OCI-LY7 (cell line): ENCODE results near the gene MZT1. TPM values are rescaled to one million over a fixed set of nuclear protein-coding genes. Genes with fewer than 3 reads are reported as not detected.

Source experiments
- Bru-seq: library from RNA; stranded (reverse); fragments of 400-500 nt; gene quantifications from one replicate; lab custom pipeline; 2021; lab: Mats Ljungman, UMichigan
- BruChase-seq, 2 experiments: library from RNA; stranded (reverse); fragments of 400-500 nt; gene quantifications; one replicate each; lab custom pipeline; 2021; lab: Mats Ljungman, UMichigan
- BruUV-seq: library from RNA; stranded (reverse); fragments of 400-500 nt; replicated peaks from 2 replicates; lab custom pipeline; 2021; lab: Mats Ljungman, UMichigan
- CTCF ChIA-PET: fragments of 300-600 bp; sonication (Branson Sonifier 250); formaldehyde crosslinking; loops from one replicate; lab custom pipeline; 2022; ENCODE audit warnings: antibody characterized with exemption; ENCODE audit not compliant: unreplicated experiment; lab: Charles Lee
- POLR2A ChIA-PET: fragments of 300-600 bp; sonication (Branson Sonifier 250); formaldehyde crosslinking; loops from one replicate; lab custom pipeline; 2022; ENCODE audit warnings: antibody characterized with exemption; lab: Charles Lee
- DNase-seq: peaks from one replicate; pipeline ENCODE4 v3.0.0-alpha.2; 2015; ENCODE audit warnings: low spot score
- H2AFZ ChIP-seq: fragments of 200-600 bp; sonication (generic), shearing (Covaris generic); 2 replicates; pipeline ENCODE4 v1.6.1; 2014; ENCODE audit warnings: mild to moderate bottlenecking, antibody characterized with exemption, low read length, moderate library complexity
- H3K27ac ChIP-seq: fragments of 200-600 bp; sonication (generic); 2 replicates; pipeline ENCODE4 v1.5.1; 2014; ENCODE audit warnings: mixed run types, low read depth, mild to moderate bottlenecking, moderate library complexity, low read length, inconsistent platforms; ENCODE audit not compliant: poor library complexity, severe bottlenecking
- H3K36me3 ChIP-seq: fragments of 200-600 bp; sonication (generic); 2 replicates; pipeline ENCODE4 v1.6.1; 2014; ENCODE audit warnings: mild to moderate bottlenecking, antibody characterized with exemption, low read length, moderate library complexity, mixed read lengths; ENCODE audit not compliant: insufficient read depth
- H3K4me1 ChIP-seq: fragments of 200-600 bp; sonication (generic); 2 replicates; pipeline ENCODE4 v1.5.1; 2014; ENCODE audit warnings: mild to moderate bottlenecking, low read length; ENCODE audit not compliant: insufficient read depth, poor library complexity, severe bottlenecking
- H3K4me2 ChIP-seq: fragments of 200-600 bp; sonication (generic); 2 replicates; pipeline ENCODE4 v1.6.1; 2014; ENCODE audit warnings: mild to moderate bottlenecking, low read length
- H3K4me3 ChIP-seq: fragments of 200-600 bp; sonication (generic); 2 replicates; pipeline ENCODE4 v1.5.1; 2014; ENCODE audit warnings: mild to moderate bottlenecking, low read depth, low read length; ENCODE audit not compliant: poor library complexity, severe bottlenecking
- H3K79me2 ChIP-seq: fragments of 200-600 bp; sonication (generic); 2 replicates; pipeline ENCODE4 v1.6.1; 2016; ENCODE audit warnings: low read depth, mild to moderate bottlenecking, low read length, moderate library complexity, mixed read lengths; ENCODE audit not compliant: insufficient read depth
- H3K9me2 ChIP-seq: fragments of 200-600 bp; sonication (generic); 2 replicates; pipeline ENCODE4 v1.6.1; 2016; ENCODE audit warnings: mild to moderate bottlenecking, low read length, mixed read lengths; ENCODE audit not compliant: insufficient read depth
- H3K9me3 ChIP-seq: fragments of 200-600 bp; sonication (generic); 2 replicates; pipeline ENCODE4 v1.6.1; 2014; ENCODE audit warnings: mild to moderate bottlenecking, mixed run types, low read length, mixed read lengths
- H4K20me1 ChIP-seq: fragments of 200-600 bp; sonication (generic); 2 replicates; pipeline ENCODE4 v1.6.1; 2014; ENCODE audit warnings: mild to moderate bottlenecking, antibody characterized with exemption, low read length, moderate library complexity, mixed read lengths; ENCODE audit not compliant: insufficient read depth
- EZH2phosphoT487 ChIP-seq: fragments of 200-600 bp; sonication (generic); IDR thresholded peaks from 2 replicates; pipeline ENCODE4 v1.6.1; 2018; ENCODE audit warnings: low read depth, borderline replicate concordance, mild to moderate bottlenecking, mixed run types, antibody characterized with exemption, low read length, moderate library complexity, mixed read lengths
- intact Hi-C: fragments of 100-400 bp; cut with micrococcal nuclease; formaldehyde crosslinking; loops from one replicate; pipeline ENCODE4 v1.10.0; 2022; ENCODE audit not compliant: unreplicated experiment
- long read RNA-seq: library from polyadenylated mRNA; stranded (forward); transcript quantifications from one replicate; pipeline ENCODE4 v2.0.0, GENCODE V29; 2022
- total RNA-seq, 2 experiments: library from RNA; depleted of rRNA in 1 of 2; stranded (reverse); fragments of >200 nt in 1 of 2; shearing (Covaris generic) in 1 of 2; gene quantifications; 2 replicates each; pipeline ENCODE4 v1.2.3, GENCODE V29; 2014 to 2022
- TF ChIP-seq, protein P1 (sequence below): fragments of 200-600 bp; sonication (generic); conservative IDR thresholded peaks from 2 replicates; pipeline ENCODE4 v1.5.1; 2014; ENCODE audit warnings: mild to moderate bottlenecking, antibody characterized with exemption, low read length, moderate library complexity, mixed read lengths

The MZT1 gene, protein sequence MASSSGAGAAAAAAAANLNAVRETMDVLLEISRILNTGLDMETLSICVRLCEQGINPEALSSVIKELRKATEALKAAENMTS
- total RNA-seq (2014; rRNA removed; shearing (Covaris generic)): 28.3 and 43.3 TPM in 2 replicates
- 50.7 and 53.7 TPM in 2 replicates for total RNA-seq (2022)
- Bru-seq, nascent RNA: percentile 93 among the genes with signal in this experiment
- percentile 95 among the genes with signal in this experiment for BruChase-seq, experiment 1, labeled RNA remaining after a 6-hour chase
- percentile 94 among the genes with signal in this experiment for BruChase-seq, experiment 2, labeled RNA remaining after a 2-hour chase
- long read RNA-seq, transcript MZT1-201 (3 exons, 2,299 nt): major isoform, 184 of 196 reads
- long read RNA-seq, partial matches to known transcripts: 4 of 196 reads
- long read RNA-seq, other reads (novel, unspliced or antisense): 8 of 196 reads

DNA sequence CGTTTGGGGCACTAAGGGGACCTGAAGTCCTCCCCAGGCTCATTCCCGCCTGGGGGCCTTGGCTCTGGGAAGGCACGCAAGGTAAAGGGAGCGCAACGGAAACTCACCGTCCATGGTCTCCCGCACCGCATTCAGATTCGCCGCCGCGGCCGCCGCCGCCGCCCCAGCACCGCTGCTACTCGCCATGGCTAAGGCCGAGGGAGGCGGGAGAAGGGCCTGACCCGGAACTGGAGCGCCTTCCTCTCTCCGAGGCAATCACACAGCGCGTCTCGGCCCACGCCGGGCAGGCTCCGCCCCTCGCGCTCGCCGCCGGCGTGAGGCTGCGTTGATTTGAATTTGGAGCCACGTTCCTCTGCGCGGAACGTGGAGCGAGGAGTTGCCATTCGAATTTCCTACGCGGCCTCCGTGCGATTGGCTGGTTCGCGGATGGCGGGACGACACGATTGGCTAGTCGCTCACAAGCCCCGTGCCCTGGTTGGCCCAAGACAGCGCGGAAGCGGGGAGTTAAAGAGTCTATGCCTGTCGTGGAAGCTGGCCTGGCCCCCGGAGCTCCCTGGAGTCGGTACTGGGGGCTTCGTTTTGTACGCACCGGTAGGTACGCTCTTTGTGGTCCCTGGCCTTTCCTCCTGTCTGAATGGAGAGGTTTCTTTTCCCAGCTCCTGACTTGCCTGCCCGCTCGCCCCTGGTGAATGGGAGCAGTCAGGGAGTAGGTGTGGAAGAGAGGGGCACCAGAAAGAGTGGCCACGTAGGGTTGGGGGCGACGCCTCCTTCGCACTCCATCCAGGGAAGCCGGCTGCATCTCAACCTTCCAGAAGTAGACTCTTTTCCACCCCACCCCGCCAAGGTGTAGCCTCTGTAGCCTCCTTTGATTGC, at the start of gene MZT1, which contains the start of gene BORA:
MZT1 (minus strand) TSS at position 213 of the 873 bp plus-strand sequence; CDS start at position 186, 27 bp downstream.
BORA (plus strand) TSS at position 507 of the 873 bp plus-strand sequence. CDS start 1,018 bp downstream, outside the sequence.
- Histone ChIP-seq H3K4me1 (peaks cover 37% of the 10 kb centered on the region), H3K9me2 (no peaks in the 10 kb centered on the region), H3K4me3 (peak within 1 kb of the TSS; percentile 100), H3K4me2 (peak within 1 kb of the TSS; percentile 86), H3K27ac (peak within 1 kb of the TSS; percentile 76), H3K36me3 (peaks cover 68% of the 10 kb centered on the region), H3K9me3 (peaks cover 19% of the 10 kb centered on the region), H2AFZ (peak within 1 kb of the TSS; percentile 58; the same call in 1 of the 2 replicates), H4K20me1 (peaks cover 16% of the 10 kb centered on the region), H3K79me2 (peaks cover 94% of the 10 kb centered on the region)
- intact Hi-C loops: loop anchor here (2.0 kb wide), 1 partner anchor 55 kb away; the partner anchor contains the start of gene PIBF1
- CTCF ChIA-PET: no interaction called here
- peak; percentile 97 for DNase-seq
- no TSS peak for BruUV-seq
- POLR2A ChIA-PET: interaction anchor here (0.7 to 2.9 kb wide), 11 partner anchors 10 to 61 kb away, joined by 3 to 18 read pairs (median 4); no protein-coding TSS in a partner anchor
- TF ChIP-seq, protein P1, sequence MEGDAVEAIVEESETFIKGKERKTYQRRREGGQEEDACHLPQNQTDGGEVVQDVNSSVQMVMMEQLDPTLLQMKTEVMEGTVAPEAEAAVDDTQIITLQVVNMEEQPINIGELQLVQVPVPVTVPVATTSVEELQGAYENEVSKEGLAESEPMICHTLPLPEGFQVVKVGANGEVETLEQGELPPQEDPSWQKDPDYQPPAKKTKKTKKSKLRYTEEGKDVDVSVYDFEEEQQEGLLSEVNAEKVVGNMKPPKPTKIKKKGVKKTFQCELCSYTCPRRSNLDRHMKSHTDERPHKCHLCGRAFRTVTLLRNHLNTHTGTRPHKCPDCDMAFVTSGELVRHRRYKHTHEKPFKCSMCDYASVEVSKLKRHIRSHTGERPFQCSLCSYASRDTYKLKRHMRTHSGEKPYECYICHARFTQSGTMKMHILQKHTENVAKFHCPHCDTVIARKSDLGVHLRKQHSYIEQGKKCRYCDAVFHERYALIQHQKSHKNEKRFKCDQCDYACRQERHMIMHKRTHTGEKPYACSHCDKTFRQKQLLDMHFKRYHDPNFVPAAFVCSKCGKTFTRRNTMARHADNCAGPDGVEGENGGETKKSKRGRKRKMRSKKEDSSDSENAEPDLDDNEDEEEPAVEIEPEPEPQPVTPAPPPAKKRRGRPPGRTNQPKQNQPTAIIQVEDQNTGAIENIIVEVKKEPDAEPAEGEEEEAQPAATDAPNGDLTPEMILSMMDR: no peak
- no peak for TF ChIP-seq EZH2phosphoT487

DNA sequence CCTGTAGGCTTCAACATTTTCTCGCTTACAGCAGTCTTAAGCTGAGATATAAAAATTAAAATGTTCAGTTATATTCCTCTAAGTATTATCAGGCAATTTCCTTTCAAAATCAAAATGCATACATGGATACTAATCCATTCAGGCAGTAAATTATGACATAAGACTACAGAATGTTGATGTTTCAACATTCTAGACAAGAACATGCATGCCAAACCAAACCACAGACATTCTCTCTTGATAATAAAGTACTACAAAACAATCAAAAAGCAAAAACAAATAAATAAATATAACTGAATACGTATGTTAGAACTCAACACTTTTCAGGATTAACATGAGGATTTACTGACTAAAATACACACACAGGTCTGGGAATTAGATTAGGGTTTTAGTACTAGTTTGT, 46.6 kb upstream of the MZT1 start:
- peaks cover 57% of the 10 kb centered on the region for H3K79me2 ChIP-seq
- peaks cover 29% of the 10 kb centered on the region for H4K20me1 ChIP-seq
- no peaks in the 10 kb centered on the region for H3K9me2 ChIP-seq
- POLR2A ChIA-PET: interaction anchor here (0.6 to 1.0 kb wide), 4 partner anchors 16 to 531 kb away, joined by 3 read pairs; no protein-coding TSS in a partner anchor
- no peak overlapping the region for H3K4me2 ChIP-seq
- BruUV-seq: no TSS peak
- H3K4me1 ChIP-seq: peaks cover 10% of the 10 kb centered on the region
- H3K9me3 ChIP-seq: no peaks in the 10 kb centered on the region
- intact Hi-C loops: loop anchor here (5.0 kb wide), 1 partner anchor 37 kb away; no protein-coding TSS in a partner anchor
- H3K27ac ChIP-seq: no peak overlapping the region
- H2AFZ ChIP-seq: no peak overlapping the region
- TF ChIP-seq EZH2phosphoT487: no peak
- TF ChIP-seq, protein P1: no peak
- CTCF ChIA-PET: no interaction called here
- H3K36me3 ChIP-seq: peaks cover 98% of the 10 kb centered on the region
- H3K4me3 ChIP-seq: no peak overlapping the region
- DNase-seq: no peak
